ENCODE results near the gene CDK11A.
"Not testable (repeated sequence)": the region's sequence is repeated elsewhere in the genome, so short reads cannot be mapped to it uniquely, and the experiment has no call there.

GRCh38 chr1:1662392-1662791 lies 61.8 kb downstream of the CDK11A start:
- not testable (repeated sequence) for TF ChIP-seq CTCF, POLR2A, EP300 (IDR thresholded peaks at IDR 0.05)

Measured in gastroesophageal sphincter (tissue), 3 donors.